Measurements from ENCODE around the gene STK32B.

Gene STK32B

DNA sequence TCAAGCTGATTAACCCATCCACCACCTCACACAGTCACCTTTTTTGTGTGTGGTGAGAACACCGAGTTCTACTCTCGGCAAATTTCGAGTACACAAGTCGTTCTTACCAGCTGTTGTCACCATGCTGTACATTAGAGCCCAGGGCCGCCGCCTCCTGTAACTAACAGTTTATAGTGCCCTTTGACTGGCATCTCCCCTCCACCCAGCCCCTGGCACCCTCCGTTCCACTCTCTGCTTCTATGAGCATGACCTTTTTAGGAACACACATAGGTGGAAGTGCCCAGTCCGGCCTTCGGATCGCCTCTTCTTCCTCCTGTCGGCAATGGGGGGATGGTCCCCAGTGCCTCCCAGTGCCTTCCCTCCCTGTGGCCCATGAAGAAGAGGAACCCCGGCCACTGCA lies 141.4 kb downstream of the STK32B start:
- Histone ChIP-seq H3K4me3 (ENCODE audit: insufficient read depth, low read depth, low read length) (no peak overlapping the region), H3K27me3 (ENCODE audit: control insufficient read depth, insufficient read depth, low read length, poor library complexity, severe bottlenecking) (no peaks in the 10 kb centered on the region), H3K9me3 (ENCODE audit: control insufficient read depth, low read length) (no peaks in the 10 kb centered on the region), H3K36me3 (ENCODE audit: control insufficient read depth, insufficient read depth, low read length) (no peaks in the 10 kb centered on the region), H3K27ac (ENCODE audit: insufficient read depth, low read depth, low read length, poor library complexity, severe bottlenecking) (no peak overlapping the region), H3K4me1 (ENCODE audit: control insufficient read depth, insufficient read depth, low read length) (no peaks in the 10 kb centered on the region)
- 85 to 86% methylated on average over 12 of the region's 12 CpGs for WGBS, 2 experiments

DNA sequence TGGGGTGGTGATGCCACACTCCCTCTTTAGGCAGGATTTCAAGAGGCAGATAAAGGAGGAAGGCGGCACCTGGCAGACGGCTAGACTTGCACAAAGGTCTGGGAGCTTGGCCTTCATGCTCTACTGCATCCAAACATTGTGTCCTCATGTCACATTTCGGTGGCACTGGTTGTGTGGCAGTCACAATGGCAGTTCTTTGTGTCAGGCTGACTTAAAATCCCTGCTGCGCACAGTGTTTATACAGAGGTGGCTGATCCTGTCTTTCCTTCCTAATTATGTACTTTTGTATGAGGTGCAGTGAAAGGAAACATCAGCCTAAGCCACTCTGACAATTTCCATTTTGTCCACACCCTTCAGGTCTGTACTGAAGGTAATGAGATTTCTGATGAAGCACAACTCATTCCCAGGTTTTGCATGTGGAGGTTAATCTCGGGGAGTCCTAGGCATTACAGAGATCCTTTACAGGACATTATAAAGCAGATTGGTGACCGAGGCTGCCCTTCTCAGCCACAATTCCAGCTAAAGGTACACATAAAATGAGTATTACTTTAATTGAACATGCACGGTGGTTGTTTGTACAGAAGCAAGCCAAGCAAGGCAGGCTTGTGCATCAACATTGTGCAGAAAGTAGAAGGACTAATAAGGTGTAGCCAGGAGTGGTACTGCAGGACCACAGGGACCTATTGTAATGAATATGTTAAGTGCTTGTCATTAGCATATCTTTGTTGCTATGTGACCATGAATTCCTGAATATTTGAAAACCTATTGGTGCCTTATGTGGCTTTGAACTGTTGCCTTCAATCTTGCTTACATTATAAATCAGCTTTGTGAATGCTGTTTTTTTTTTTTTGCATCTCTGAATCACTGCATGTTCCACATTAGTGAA lies 147.6 kb downstream of the STK32B start:
- Histone ChIP-seq H3K9me3 (ENCODE audit: control insufficient read depth, low read length) (no peaks in the 10 kb centered on the region), H3K27ac (ENCODE audit: insufficient read depth, low read depth, low read length, poor library complexity, severe bottlenecking) (no peak overlapping the region), H3K4me3 (ENCODE audit: insufficient read depth, low read depth, low read length) (no peak overlapping the region), H3K27me3 (ENCODE audit: control insufficient read depth, insufficient read depth, low read length, poor library complexity, severe bottlenecking) (no peaks in the 10 kb centered on the region), H3K4me1 (ENCODE audit: control insufficient read depth, insufficient read depth, low read length) (no peaks in the 10 kb centered on the region), H3K36me3 (ENCODE audit: control insufficient read depth, insufficient read depth, low read length) (no peaks in the 10 kb centered on the region)
- 84 to 90% methylated on average over 7 of the region's 7 CpGs for WGBS, 2 experiments

- H3K4me3 ChIP-seq (ENCODE audit: insufficient read depth, low read depth, low read length), result no peak overlapping the region
- no peak overlapping the region for H3K27ac ChIP-seq (ENCODE audit: insufficient read depth, low read depth, low read length, poor library complexity, severe bottlenecking)
- H3K27me3 ChIP-seq (ENCODE audit: control insufficient read depth, insufficient read depth, low read length, poor library complexity, severe bottlenecking), result no peaks in the 10 kb centered on the region
- 56 to 61% methylated on average over 2 of the region's 2 CpGs for WGBS, 2 experiments
- no peaks in the 10 kb centered on the region for H3K9me3 ChIP-seq (ENCODE audit: control insufficient read depth, low read length)
- no peaks in the 10 kb centered on the region for H3K36me3 ChIP-seq (ENCODE audit: control insufficient read depth, insufficient read depth, low read length)
- no peaks in the 10 kb centered on the region for H3K4me1 ChIP-seq (ENCODE audit: control insufficient read depth, insufficient read depth, low read length)
Measured at GRCh38 chr4:5199912-5200311, 148.6 kb downstream of the STK32B start.

- Histone ChIP-seq H3K4me3 (ENCODE audit: insufficient read depth, low read depth, low read length) (no peak overlapping the region), H3K36me3 (ENCODE audit: control insufficient read depth, insufficient read depth, low read length) (no peaks in the 10 kb centered on the region), H3K4me1 (ENCODE audit: control insufficient read depth, insufficient read depth, low read length) (no peaks in the 10 kb centered on the region), H3K27me3 (ENCODE audit: control insufficient read depth, insufficient read depth, low read length, poor library complexity, severe bottlenecking) (no peaks in the 10 kb centered on the region), H3K27ac (ENCODE audit: insufficient read depth, low read depth, low read length, poor library complexity, severe bottlenecking) (no peak overlapping the region), H3K9me3 (ENCODE audit: control insufficient read depth, low read length) (no peaks in the 10 kb centered on the region)
- WGBS, 2 experiments, result 95 to 100% methylated on average over 3 of the region's 3 CpGs
Measured at GRCh38 chr4:5200513-5200912, 149.2 kb downstream of the STK32B start.

DNA sequence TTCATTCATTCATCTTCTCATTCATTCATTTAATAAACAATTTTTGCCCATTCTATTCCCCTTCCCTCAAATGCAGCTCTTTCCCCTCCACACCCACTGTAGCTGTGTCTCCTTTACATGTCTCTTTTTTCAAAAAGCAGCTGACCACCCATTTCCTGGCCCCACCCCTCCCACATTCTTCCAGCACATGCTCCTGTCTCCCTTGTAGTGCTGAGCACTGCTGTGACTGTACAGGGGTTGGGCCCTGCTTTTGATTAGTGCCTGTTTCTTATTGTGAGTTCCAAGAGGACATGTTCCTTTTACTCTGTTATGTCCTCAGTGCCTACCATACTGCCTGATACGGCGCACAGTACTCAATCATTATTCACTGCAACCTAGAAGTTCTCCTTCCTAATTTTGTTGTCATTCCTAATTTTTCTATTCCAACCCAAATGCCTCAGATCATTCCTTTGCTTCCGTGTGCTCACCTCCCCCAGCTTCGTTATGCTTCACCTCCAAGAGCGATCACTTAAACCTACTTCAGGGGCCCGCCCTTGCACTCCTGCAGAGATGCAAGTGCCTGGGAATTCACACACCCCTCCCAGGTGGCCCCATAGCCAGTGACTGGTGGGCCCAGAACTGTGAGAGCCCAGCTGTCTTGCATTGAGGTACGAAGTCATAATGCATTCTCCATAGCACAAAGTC lies 152.2 kb downstream of the STK32B start:
- H3K9me3 ChIP-seq (ENCODE audit: control insufficient read depth, low read length), result no peaks in the 10 kb centered on the region
- H3K27ac ChIP-seq (ENCODE audit: insufficient read depth, low read depth, low read length, poor library complexity, severe bottlenecking), result no peak overlapping the region
- no peaks in the 10 kb centered on the region for H3K36me3 ChIP-seq (ENCODE audit: control insufficient read depth, insufficient read depth, low read length)
- no peaks in the 10 kb centered on the region for H3K27me3 ChIP-seq (ENCODE audit: control insufficient read depth, insufficient read depth, low read length, poor library complexity, severe bottlenecking)
- no peak overlapping the region for H3K4me3 ChIP-seq (ENCODE audit: insufficient read depth, low read depth, low read length)
- H3K4me1 ChIP-seq (ENCODE audit: control insufficient read depth, insufficient read depth, low read length), result no peaks in the 10 kb centered on the region
- 78 to 83% methylated on average over 7 of the region's 7 CpGs for WGBS, 2 experiments

GRCh38 chr4:5203993-5204310 lies 152.7 kb downstream of the STK32B start:
- H3K4me1 ChIP-seq (ENCODE audit: control insufficient read depth, insufficient read depth, low read length), result no peaks in the 10 kb centered on the region
- no peak overlapping the region for H3K27ac ChIP-seq (ENCODE audit: insufficient read depth, low read depth, low read length, poor library complexity, severe bottlenecking)
- H3K27me3 ChIP-seq (ENCODE audit: control insufficient read depth, insufficient read depth, low read length, poor library complexity, severe bottlenecking), result no peaks in the 10 kb centered on the region
- H3K36me3 ChIP-seq (ENCODE audit: control insufficient read depth, insufficient read depth, low read length), result no peaks in the 10 kb centered on the region
- no peak overlapping the region for H3K4me3 ChIP-seq (ENCODE audit: insufficient read depth, low read depth, low read length)
- no peaks in the 10 kb centered on the region for H3K9me3 ChIP-seq (ENCODE audit: control insufficient read depth, low read length)
- 94 to 95% methylated on average over 3 of the region's 3 CpGs for WGBS, 2 experiments

GRCh38 chr4:5204781-5205180 lies 153.5 kb downstream of the STK32B start:
- Histone ChIP-seq H3K27me3 (ENCODE audit: control insufficient read depth, insufficient read depth, low read length, poor library complexity, severe bottlenecking) (no peaks in the 10 kb centered on the region), H3K36me3 (ENCODE audit: control insufficient read depth, insufficient read depth, low read length) (no peaks in the 10 kb centered on the region), H3K4me1 (ENCODE audit: control insufficient read depth, insufficient read depth, low read length) (no peaks in the 10 kb centered on the region), H3K27ac (ENCODE audit: insufficient read depth, low read depth, low read length, poor library complexity, severe bottlenecking) (no peak overlapping the region), H3K9me3 (ENCODE audit: control insufficient read depth, low read length) (no peaks in the 10 kb centered on the region), H3K4me3 (ENCODE audit: insufficient read depth, low read depth, low read length) (no peak overlapping the region)
- 62 to 75% methylated on average over 2 of the region's 2 CpGs for WGBS, 2 experiments

DNA sequence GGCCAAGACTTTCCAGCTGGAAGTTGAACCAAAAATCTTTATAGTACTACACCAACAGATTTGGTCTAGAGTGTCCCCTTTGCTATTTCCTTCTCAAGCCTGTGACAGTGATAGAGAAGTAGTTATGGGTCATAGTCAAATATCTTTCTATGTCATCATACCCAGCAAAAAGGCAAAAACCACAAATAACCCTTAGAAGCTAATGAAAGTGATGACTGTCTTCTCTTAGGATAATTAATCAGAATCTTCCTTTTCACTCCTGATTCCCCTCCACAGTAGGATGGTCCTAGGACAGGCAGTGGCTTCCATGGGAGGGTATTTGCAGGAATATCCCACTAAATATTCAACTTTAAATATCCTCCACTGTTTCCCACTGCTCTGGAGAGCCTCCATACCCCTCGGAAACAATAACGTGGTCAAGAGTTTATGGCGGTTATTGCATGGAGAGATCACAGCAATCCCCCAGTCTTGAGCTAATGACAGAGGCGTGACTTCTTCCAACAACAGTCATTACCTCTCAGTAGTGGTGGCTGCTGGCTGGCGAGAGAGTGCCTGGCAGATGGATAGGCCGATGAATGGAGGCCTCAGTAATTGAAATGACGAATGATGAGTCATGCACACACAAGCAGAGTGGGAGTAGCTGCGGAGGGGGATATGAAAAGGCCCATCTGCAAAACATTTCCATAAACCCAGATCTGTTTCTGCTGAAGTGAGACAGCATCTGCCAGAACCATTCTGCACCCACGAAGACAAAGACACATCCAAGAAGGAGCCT lies 154.9 kb downstream of the STK32B start:
- Histone ChIP-seq H3K36me3 (ENCODE audit: control insufficient read depth, insufficient read depth, low read length) (no peaks in the 10 kb centered on the region), H3K27me3 (ENCODE audit: control insufficient read depth, insufficient read depth, low read length, poor library complexity, severe bottlenecking) (no peaks in the 10 kb centered on the region), H3K4me1 (ENCODE audit: control insufficient read depth, insufficient read depth, low read length) (no peaks in the 10 kb centered on the region), H3K4me3 (ENCODE audit: insufficient read depth, low read depth, low read length) (no peak overlapping the region), H3K9me3 (ENCODE audit: control insufficient read depth, low read length) (no peaks in the 10 kb centered on the region), H3K27ac (ENCODE audit: insufficient read depth, low read depth, low read length, poor library complexity, severe bottlenecking) (no peak overlapping the region)
- 75 to 84% methylated on average over 9 of the region's 9 CpGs for WGBS, 2 experiments

- Histone ChIP-seq H3K27me3 (ENCODE audit: control insufficient read depth, insufficient read depth, low read length, poor library complexity, severe bottlenecking) (no peaks in the 10 kb centered on the region), H3K27ac (ENCODE audit: insufficient read depth, low read depth, low read length, poor library complexity, severe bottlenecking) (no peak overlapping the region), H3K9me3 (ENCODE audit: control insufficient read depth, low read length) (no peaks in the 10 kb centered on the region), H3K36me3 (ENCODE audit: control insufficient read depth, insufficient read depth, low read length) (no peaks in the 10 kb centered on the region), H3K4me1 (ENCODE audit: control insufficient read depth, insufficient read depth, low read length) (no peaks in the 10 kb centered on the region), H3K4me3 (ENCODE audit: insufficient read depth, low read depth, low read length) (no peak overlapping the region)
- 93 to 100% methylated on average over 1 of the region's 1 CpG for WGBS, 2 experiments
Measured at GRCh38 chr4:5209862-5210261, 158.6 kb downstream of the STK32B start.

- Histone ChIP-seq H3K27ac (ENCODE audit: insufficient read depth, low read depth, low read length, poor library complexity, severe bottlenecking) (no peak overlapping the region), H3K4me3 (ENCODE audit: insufficient read depth, low read depth, low read length) (no peak overlapping the region), H3K36me3 (ENCODE audit: control insufficient read depth, insufficient read depth, low read length) (no peaks in the 10 kb centered on the region), H3K9me3 (ENCODE audit: control insufficient read depth, low read length) (no peaks in the 10 kb centered on the region), H3K4me1 (ENCODE audit: control insufficient read depth, insufficient read depth, low read length) (no peaks in the 10 kb centered on the region), H3K27me3 (ENCODE audit: control insufficient read depth, insufficient read depth, low read length, poor library complexity, severe bottlenecking) (no peaks in the 10 kb centered on the region)
- 81 to 83% methylated on average over 3 of the region's 3 CpGs for WGBS, 2 experiments
Measured at GRCh38 chr4:5211282-5211839, 160.1 kb downstream of the STK32B start.

Data from ectodermal cell (in vitro differentiated cells).